Neuron (in vitro differentiated cells): Measurements from ENCODE around the gene AMACR.

Experiments
- H2AFZ ChIP-seq: one replicate; pipeline ENCODE4 v1.6.1; 2013; ENCODE audit warnings: low read depth, mild to moderate bottlenecking, inconsistent platforms, low read length, moderate library complexity
- H3K27me3 ChIP-seq: one replicate; pipeline ENCODE4 v1.6.1; 2013; ENCODE audit warnings: low read length; ENCODE audit not compliant: insufficient read depth
- H3K36me3 ChIP-seq: one replicate; pipeline ENCODE4 v1.6.1; 2013; ENCODE audit warnings: low read length; ENCODE audit not compliant: insufficient read depth
- H3K4me1 ChIP-seq: one replicate; pipeline ENCODE4 v1.6.1; 2013; ENCODE audit warnings: low read length; ENCODE audit not compliant: insufficient read depth
- H3K4me3 ChIP-seq: 2 replicates; pipeline ENCODE4 v1.5.1; 2013; ENCODE audit warnings: mild to moderate bottlenecking, low read length, moderate library complexity
- H3K9me3 ChIP-seq: one replicate; pipeline ENCODE4 v1.6.1; 2013; ENCODE audit warnings: low read length

Gene AMACR

DNA sequence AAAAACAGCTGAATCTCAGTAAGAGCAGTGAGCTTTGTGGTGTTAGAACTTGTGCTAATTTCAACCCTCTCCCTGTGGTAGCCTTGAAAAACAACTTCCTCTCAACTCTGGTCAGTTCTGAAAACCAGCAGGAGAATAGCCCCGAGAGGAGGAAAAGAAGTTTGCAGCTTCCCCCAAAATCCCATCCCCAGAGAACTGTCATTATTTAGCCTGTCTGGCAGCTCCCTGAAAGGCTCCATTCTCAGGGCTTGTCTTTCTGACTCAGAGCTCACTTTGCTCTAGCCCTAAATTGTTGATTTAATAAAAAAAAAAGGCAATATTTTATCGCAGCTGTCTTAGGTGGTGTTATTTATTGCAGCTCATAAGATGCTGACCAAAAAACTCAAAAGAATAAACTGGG lies 12.0 kb downstream of the AMACR start:
- H3K4me3 ChIP-seq: no peak overlapping the region
- H2AFZ ChIP-seq: no peak overlapping the region
- H3K27me3 ChIP-seq: no peaks in the 10 kb centered on the region
- H3K9me3 ChIP-seq: no peaks in the 10 kb centered on the region
- H3K36me3 ChIP-seq: peaks cover 17% of the 10 kb centered on the region
- no peaks in the 10 kb centered on the region for H3K4me1 ChIP-seq

DNA sequence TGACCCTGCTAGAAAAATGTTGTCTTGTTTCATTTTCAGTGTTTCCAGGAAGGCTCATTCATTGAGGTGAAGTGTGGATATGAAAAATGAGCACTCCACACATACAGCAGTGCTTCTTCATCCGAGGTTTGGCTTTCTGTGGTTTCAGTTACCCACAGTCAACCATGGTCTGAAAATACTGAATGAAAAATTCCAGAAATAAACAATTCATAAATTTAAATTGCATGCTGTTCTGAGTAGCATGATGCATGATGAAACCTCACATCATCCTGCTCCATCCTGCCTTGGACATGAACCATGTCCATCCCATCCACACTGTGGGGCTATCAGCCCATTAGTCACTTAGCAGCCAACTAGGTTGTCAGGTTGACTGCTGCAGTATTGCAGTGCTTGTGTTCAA lies 13.0 kb downstream of the AMACR start:
- no peak overlapping the region for H3K4me3 ChIP-seq
- peaks cover 17% of the 10 kb centered on the region for H3K36me3 ChIP-seq
- H3K27me3 ChIP-seq: no peaks in the 10 kb centered on the region
- no peaks in the 10 kb centered on the region for H3K4me1 ChIP-seq
- H2AFZ ChIP-seq: no peak overlapping the region
- no peaks in the 10 kb centered on the region for H3K9me3 ChIP-seq

DNA sequence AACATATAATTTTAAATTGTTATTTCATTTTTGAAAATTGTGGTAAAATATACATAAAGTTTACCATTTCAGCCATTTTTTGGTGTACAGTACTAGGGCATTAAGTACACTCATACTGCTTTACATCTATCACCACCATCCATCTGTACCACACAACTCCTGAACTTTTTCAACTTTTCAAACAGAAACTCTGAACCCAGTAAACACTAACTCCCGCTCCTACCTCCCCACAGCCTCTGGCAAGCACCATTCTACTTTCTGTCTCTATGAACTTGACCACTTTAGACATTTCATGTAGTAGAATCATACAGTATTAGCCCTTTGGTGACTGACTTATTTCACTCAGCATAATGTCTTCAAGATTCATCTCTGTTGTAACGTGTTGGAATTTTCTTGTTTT lies 15.0 kb downstream of the AMACR start:
- no peaks in the 10 kb centered on the region for H3K9me3 ChIP-seq
- peaks cover 26% of the 10 kb centered on the region for H3K36me3 ChIP-seq
- no peaks in the 10 kb centered on the region for H3K27me3 ChIP-seq
- no peaks in the 10 kb centered on the region for H3K4me1 ChIP-seq
- no peak overlapping the region for H2AFZ ChIP-seq
- H3K4me3 ChIP-seq: no peak overlapping the region

DNA sequence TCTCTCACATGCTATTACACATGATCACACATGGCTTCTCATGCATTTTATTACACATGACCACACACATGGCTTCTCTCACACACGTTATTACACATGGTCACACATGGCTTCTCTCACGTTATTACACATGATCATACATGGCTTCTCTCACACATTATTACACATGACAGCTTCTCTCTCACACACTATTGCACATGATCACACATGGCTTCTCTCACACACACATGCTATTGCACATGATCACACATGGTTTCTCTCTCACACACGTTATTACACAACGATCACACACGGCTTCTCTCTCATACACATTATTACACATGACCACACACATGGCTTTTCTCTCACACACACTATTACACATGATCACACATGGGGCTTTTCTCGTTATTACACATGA lies 22.4 kb downstream of the AMACR start:
- no peaks in the 10 kb centered on the region for H3K27me3 ChIP-seq

DNA sequence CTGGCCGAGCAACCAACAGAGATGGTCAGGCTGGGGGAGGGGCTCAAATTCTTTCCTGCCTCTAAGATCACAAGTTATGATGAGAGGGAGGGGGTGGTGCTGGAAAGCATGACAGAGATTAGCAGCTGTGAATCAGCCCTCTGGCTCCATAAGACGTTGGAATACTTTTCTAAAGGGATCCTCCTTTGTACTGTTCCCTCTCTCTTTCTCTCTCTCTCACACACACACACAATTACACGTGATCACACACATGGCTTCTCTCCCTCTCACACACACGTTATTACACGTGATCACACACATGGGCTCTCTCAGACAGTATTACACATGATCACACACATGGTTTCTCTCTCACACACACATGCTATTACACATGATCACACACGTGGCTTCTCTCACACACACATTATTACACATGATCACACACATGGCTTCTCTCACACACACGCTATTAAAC lies 23.2 kb downstream of the AMACR start, which contains the start of gene SLC45A2:
Gene SLC45A2 (minus strand): TSS at position 23 of the 454 bp plus-strand sequence. CDS start 110 bp downstream, outside the sequence.
- Histone ChIP-seq H3K4me1 (no peaks in the 10 kb centered on the region), H3K36me3 (peaks cover 18% of the 10 kb centered on the region), H3K9me3 (no peaks in the 10 kb centered on the region), H3K4me3 (no peak within 1 kb of the TSS), H2AFZ (no peak within 1 kb of the TSS), H3K27me3 (no peaks in the 10 kb centered on the region)

More for the DNA sequence above, 22.4 kb downstream of the AMACR start:
- no peaks in the 10 kb centered on the region for H3K9me3 ChIP-seq
- peaks cover 18% of the 10 kb centered on the region for H3K36me3 ChIP-seq
- H3K4me3 ChIP-seq: no peak overlapping the region
- H3K4me1 ChIP-seq: no peaks in the 10 kb centered on the region
- H2AFZ ChIP-seq: no peak overlapping the region

DNA sequence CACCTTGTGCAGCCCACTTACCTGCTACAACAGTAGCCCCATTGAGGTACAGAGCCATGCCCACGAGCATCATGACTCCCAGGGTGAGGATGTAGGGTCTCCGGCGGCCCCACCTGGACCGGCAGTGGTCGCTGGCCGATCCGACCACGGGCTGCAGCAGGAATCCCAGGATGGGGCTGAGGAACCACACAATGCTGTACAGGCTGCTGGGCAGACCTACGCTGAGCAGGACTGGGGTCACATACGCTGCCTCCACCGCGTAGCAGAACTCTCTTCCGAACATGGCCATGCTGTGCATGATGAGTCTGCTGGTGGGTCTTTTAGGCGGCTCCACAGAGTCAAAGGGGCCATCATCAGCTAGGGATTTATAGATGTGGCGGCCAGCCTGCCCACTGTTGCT lies 23.7 kb downstream of the AMACR start:
- Histone ChIP-seq H3K9me3 (no peaks in the 10 kb centered on the region), H2AFZ (no peak overlapping the region), H3K4me3 (no peak overlapping the region), H3K4me1 (no peaks in the 10 kb centered on the region), H3K27me3 (no peaks in the 10 kb centered on the region), H3K36me3 (peaks cover 17% of the 10 kb centered on the region)

- Histone ChIP-seq H3K27me3 (no peaks in the 10 kb centered on the region), H3K4me3 (no peak overlapping the region), H3K36me3 (no peaks in the 10 kb centered on the region), H2AFZ (no peak overlapping the region), H3K9me3 (no peaks in the 10 kb centered on the region), H3K4me1 (no peaks in the 10 kb centered on the region)
These were observed 26.3 kb downstream of the AMACR start for GRCh38 chr5:33981408-33982162.

DNA sequence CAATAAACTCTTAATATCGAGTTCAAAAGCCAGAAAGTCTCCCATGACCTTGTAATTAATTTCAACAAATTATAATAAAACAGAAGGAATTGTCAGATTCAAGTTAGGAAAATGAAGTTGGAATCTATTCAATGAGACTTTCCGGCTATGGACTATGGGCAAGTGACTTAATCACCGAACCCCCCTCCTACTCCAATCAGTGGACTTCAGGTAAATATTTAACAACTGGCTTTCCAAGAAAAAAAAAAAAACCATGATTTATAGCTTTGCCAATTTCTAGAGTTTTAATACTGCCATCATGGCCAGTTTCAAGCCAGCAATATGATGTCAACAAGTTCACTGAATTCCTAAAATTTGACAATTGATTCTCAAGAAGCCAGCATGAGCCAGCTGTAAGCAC lies 27.8 kb downstream of the AMACR start:
- Histone ChIP-seq H3K4me3 (no peak overlapping the region), H3K36me3 (no peaks in the 10 kb centered on the region), H3K4me1 (no peaks in the 10 kb centered on the region), H3K9me3 (no peaks in the 10 kb centered on the region), H2AFZ (no peak overlapping the region), H3K27me3 (no peaks in the 10 kb centered on the region)

- Histone ChIP-seq H2AFZ (no peak overlapping the region), H3K9me3 (no peaks in the 10 kb centered on the region), H3K36me3 (no peaks in the 10 kb centered on the region), H3K4me3 (no peak overlapping the region), H3K4me1 (no peaks in the 10 kb centered on the region), H3K27me3 (no peaks in the 10 kb centered on the region)
These were observed 29.5 kb downstream of the AMACR start for GRCh38 chr5:33978306-33978705.

DNA sequence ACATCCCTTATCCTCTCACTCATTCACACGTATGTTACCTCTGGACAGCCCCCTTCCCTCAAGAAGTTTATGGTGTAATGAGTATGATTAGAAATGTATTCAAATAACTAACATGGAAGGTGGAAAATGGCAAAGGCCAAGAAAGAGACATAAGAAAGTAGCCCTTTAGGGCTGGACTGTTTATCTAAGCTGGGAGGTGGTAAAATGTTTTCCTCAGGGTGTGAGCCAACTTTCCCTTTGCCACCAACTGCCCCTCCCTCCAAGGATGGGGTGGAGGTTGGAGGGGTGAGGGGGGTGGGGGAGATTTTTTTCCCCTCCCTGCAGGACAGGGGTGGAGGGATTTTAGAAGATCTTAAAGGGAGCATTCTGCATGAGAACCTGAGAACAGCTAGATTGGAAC lies 31.5 kb downstream of the AMACR start:
- Histone ChIP-seq H3K27me3 (no peaks in the 10 kb centered on the region), H2AFZ (no peak overlapping the region), H3K36me3 (no peaks in the 10 kb centered on the region), H3K9me3 (no peaks in the 10 kb centered on the region), H3K4me3 (no peak overlapping the region), H3K4me1 (no peaks in the 10 kb centered on the region)

DNA sequence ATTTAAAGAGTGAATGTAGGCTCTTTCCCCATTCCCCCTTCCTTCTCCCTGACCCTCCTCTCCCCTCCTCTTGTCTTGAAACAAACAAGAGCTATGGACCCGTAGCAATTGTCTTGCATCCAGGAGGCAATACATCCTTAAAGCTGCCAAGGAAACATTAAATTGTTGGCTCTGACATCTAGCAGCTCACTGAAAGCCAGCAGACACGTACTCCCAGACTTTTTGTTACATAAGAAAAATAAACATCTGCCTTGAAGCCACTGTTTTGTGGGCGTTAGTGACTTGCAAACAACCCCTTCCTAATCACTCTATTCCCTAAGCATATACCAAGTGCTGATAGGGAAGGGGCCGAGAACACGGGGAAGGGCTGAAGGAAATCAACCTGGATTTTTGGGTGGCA lies 32.0 kb downstream of the AMACR start:
- no peaks in the 10 kb centered on the region for H3K9me3 ChIP-seq
- no peaks in the 10 kb centered on the region for H3K4me1 ChIP-seq
- no peak overlapping the region for H2AFZ ChIP-seq
- H3K27me3 ChIP-seq: no peaks in the 10 kb centered on the region
- no peaks in the 10 kb centered on the region for H3K36me3 ChIP-seq
- no peak overlapping the region for H3K4me3 ChIP-seq

GRCh38 chr5:33973271-33973670 lies 34.6 kb downstream of the AMACR start:
- Histone ChIP-seq H3K9me3 (no peaks in the 10 kb centered on the region), H3K27me3 (no peaks in the 10 kb centered on the region), H2AFZ (no peak overlapping the region), H3K4me1 (no peaks in the 10 kb centered on the region), H3K36me3 (no peaks in the 10 kb centered on the region), H3K4me3 (no peak overlapping the region)

DNA sequence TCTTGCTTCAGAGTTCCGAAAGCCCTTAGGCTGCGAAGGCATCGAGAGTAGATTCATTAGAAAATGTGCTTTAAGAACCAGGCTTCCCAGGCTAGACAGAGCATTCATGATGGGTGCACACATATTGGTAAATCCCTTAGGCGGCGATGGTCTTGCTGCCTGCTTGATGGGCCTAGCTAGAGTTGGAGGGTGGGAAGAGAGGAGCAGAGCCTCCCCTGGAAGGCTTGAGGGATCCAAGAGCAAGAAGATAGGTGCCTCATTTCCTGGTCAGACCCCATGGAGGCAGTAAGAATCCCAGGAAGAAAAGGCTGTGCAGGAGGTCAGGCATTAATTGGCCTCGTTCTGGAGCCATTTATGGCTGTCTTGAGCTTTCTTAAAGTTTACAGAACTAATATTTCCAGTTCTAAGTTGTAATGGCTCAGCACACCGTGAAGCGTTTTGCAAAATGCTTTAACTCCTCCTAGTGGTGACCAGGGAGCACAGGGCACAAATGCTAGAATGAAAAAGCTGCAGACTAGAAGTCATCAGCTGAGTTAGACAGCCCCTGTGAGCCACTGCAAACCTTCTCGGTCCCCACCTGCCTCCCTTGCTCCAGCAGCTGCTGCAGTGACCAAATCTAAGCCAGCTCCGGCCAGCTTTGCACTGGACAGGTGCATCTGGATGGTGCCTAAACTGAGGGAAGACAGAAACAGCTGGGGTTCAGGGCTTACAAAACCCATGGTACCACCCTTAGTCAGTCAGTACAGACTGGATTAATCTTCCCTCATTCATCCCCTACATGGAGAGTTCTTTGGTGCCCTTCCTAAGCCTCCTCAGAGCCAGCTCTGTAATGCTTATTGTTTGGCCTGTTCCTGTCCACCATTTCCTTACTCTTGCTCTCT lies 38.0 kb downstream of the AMACR start:
- no peaks in the 10 kb centered on the region for H3K27me3 ChIP-seq
- no peak overlapping the region for H2AFZ ChIP-seq
- H3K36me3 ChIP-seq: no peaks in the 10 kb centered on the region
- H3K9me3 ChIP-seq: no peaks in the 10 kb centered on the region
- H3K4me3 ChIP-seq: no peak overlapping the region
- no peaks in the 10 kb centered on the region for H3K4me1 ChIP-seq
